Adipocyte (in vitro differentiated cells): ENCODE results near the gene MSH5.

Experiments used
- DNase-seq: peaks from one replicate; pipeline ENCODE4 v3.0.0-alpha.2; 2015; ENCODE audit warnings: low read depth
- H3K27me3 ChIP-seq: replicated peaks from 2 replicates; pipeline ENCODE4 v1.7.0; 2013; ENCODE audit warnings: mild to moderate bottlenecking, low read length, moderate library complexity; ENCODE audit not compliant: control insufficient read depth, insufficient read depth
- H3K36me3 ChIP-seq: 2 replicates; pipeline ENCODE4 v1.7.0; 2013; ENCODE audit warnings: low read length, mild to moderate bottlenecking, moderate library complexity; ENCODE audit not compliant: control insufficient read depth, insufficient read depth, severe bottlenecking
- H3K4me1 ChIP-seq: 2 replicates; pipeline ENCODE4 v1.7.0; 2013; ENCODE audit warnings: mild to moderate bottlenecking, low read length, moderate library complexity; ENCODE audit not compliant: control insufficient read depth, insufficient read depth
- H3K4me3 ChIP-seq: 2 replicates; pipeline ENCODE4 v1.7.0; 2013; ENCODE audit warnings: mild to moderate bottlenecking, low read length, moderate library complexity
- H3K9ac ChIP-seq: 2 replicates; pipeline ENCODE4 v1.7.0; 2013; ENCODE audit warnings: mild to moderate bottlenecking, low read length, moderate library complexity
- H3K9me3 ChIP-seq: 2 replicates; pipeline ENCODE4 v1.7.0; 2013; ENCODE audit warnings: mild to moderate bottlenecking, low read length, moderate library complexity; ENCODE audit not compliant: control insufficient read depth

MSH5 gene

DNA sequence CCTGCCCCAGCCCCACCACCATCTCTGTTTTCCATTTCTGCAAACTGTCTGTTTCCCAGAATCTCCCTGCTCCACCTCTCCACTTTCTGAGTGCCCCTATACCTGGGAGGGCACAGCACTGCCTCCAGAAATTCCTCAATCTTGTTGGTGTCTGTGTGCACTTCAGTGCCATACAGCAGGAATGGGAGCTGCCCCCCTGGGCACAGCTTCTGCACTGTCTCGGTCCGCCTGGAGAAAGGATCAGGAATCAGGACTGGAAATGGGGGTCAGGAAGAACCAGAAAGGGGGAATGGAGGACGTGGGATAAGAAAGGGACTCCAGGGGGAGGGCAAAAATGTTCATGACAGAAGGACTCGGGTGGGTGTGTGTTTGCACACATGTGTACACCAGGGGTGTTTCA, 6.1 kb upstream of the MSH5 start:
- Histone ChIP-seq H3K4me1 (peaks cover 48% of the 10 kb centered on the region), H3K4me3 (peak overlapping the region; percentile 89), H3K36me3 (peaks cover 35% of the 10 kb centered on the region), H3K9me3 (no peaks in the 10 kb centered on the region), H3K9ac (peak overlapping the region; percentile 91), H3K27me3 (no peaks in the 10 kb centered on the region)
- DNase-seq, result no peak

DNA sequence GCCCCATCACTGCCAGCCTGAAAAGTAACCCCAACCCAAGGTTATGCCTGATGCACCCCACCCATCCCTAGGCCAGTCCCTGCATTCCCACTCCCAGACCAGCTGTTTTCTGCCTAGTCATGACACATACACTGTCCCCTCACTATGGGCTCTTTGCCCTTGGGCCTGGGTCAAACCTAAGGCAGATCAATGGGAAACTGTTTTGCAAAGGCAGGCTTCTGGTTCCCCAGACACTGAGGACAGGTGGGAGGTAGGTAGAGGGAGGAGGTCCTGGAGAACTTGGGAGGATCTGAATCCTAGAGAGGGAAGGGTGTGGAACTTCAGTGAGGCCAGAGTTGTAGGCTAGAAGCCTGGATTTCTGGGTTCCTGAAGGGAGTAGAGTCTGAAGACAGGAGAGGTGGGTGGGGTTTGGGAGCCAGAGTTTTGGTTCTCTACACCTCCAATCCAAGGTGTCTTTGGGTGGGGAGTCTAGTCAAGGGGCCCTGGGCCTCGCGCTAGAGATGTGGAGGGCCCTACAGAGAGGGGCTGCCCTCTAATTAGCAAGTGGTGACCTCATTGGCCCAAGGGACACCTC, 5.5 kb upstream of the MSH5 start:
- no peaks in the 10 kb centered on the region for H3K27me3 ChIP-seq
- H3K9me3 ChIP-seq, result no peaks in the 10 kb centered on the region
- peak overlapping the region; percentile 91 for H3K9ac ChIP-seq
- peaks cover 35% of the 10 kb centered on the region for H3K36me3 ChIP-seq
- H3K4me3 ChIP-seq, result peak overlapping the region; percentile 89
- DNase-seq, result no peak
- peaks cover 49% of the 10 kb centered on the region for H3K4me1 ChIP-seq

DNA sequence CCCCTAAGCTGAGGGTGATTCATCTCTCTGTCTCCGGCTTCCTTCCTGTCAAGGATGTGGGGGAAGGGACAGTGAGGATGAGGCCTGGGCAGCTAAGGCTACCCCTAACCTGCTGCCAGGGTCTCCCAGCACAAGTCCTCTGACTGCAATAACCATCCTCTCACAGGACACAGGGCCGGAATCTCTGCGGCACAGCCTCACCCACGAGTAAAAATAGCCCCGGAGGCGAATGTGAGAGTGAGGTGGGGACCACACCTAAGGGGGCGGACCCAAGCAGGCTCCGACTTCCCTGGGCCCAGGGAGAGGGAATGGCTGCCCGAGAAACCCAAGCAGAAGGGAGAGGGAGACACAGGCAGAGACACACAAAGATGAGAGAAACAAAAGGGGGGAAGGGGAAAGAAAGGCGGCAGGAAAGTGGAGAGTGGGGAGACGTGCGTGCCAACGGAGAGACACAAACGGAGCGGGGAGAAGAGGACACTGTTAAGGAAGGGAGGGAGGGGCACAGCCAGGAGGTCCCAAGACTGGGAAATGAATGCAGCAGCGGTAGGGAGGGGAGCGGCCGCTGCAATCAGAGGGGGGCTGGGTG, 4.9 kb upstream of the MSH5 start:
- Histone ChIP-seq H3K9ac (peak overlapping the region; percentile 91), H3K4me1 (peaks cover 50% of the 10 kb centered on the region)
- peak; percentile 67 for DNase-seq

DNA sequence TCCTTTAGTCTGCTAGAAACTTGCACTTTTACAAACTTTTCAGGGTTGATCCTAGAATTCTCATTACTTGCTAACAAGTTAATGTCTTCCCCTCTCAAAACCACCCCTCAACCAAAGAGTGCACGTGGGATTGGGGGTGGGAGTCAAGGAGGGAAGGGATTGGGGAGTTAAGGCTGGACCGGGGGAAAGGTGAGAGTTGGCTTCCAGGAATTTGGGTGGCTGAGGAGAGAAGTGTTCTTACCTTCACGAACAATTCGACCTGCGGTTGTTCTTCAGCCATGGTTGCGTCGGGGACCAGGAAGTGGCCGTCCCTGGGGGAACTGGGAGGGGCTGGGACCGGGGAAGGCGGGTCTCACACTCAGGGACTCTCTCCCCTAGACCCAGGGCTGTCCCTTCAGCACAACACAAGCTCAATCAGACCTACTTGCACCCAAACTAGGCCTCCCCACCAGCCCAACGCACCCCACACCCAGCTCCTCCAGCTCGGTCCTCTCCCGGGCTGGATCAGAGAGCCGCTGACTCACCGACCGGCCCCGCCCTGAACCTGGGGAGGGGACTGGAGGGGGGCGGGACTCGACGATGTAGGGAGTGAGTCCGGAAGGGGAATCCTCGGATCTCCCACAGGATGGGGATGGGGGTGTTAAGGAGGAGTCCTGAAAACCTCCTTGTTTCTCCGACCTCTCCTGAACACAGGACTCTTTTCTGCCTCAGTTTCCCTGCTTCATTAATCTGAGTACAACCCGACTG, 3.6 kb upstream of the MSH5 start, which contains the start of gene CLIC1:
Gene CLIC1, minus strand, starts transcription at position 510 of the 747 bp plus-strand sequence. Its CDS starts 230 bp downstream, at position 280.
- DNase-seq, result peak; percentile 95
- H3K9me3 ChIP-seq, result no peaks in the 10 kb centered on the region

More for the DNA sequence above, 4.9 kb upstream of the MSH5 start:
- Histone ChIP-seq H3K4me3 (peak overlapping the region; percentile 89), H3K9me3 (no peaks in the 10 kb centered on the region), H3K27me3 (no peaks in the 10 kb centered on the region), H3K36me3 (peaks cover 35% of the 10 kb centered on the region)

DNA sequence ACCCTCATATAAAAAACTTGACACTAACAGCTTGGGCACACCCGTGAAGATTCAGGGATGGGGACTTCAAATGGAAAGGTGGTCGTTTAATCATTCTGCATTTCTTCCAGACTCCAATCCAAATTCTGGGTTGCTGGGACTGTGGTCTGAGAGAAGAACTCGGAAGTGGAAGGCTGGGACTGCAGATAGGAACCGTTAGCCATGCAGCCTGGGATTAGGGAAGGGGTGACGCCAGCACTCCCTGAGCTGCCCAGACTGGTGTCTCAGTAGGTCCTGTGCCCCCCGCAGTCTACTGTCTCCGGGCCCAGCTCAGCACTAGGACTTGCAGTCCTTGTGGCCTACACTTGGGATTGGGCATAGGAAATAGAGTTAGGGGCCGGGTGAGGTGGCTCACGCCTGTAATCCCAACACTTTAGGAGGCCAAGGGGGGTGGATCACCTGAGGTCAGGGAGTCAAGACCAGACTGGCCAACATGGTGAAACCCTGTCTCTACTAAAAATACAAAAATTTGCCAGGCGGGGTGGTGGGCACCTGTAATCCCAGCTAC, 3.0 kb upstream of the MSH5 start:
- peak overlapping the region; percentile 89 for H3K4me3 ChIP-seq

More for the DNA sequence above, 3.6 kb upstream of the MSH5 start, which contains the start of gene CLIC1:
- Histone ChIP-seq H3K27me3 (no peaks in the 10 kb centered on the region), H3K9ac (peak within 1 kb of the TSS; percentile 91), H3K4me3 (peak within 1 kb of the TSS; percentile 89), H3K36me3 (peaks cover 28% of the 10 kb centered on the region), H3K4me1 (peaks cover 45% of the 10 kb centered on the region)

DNA sequence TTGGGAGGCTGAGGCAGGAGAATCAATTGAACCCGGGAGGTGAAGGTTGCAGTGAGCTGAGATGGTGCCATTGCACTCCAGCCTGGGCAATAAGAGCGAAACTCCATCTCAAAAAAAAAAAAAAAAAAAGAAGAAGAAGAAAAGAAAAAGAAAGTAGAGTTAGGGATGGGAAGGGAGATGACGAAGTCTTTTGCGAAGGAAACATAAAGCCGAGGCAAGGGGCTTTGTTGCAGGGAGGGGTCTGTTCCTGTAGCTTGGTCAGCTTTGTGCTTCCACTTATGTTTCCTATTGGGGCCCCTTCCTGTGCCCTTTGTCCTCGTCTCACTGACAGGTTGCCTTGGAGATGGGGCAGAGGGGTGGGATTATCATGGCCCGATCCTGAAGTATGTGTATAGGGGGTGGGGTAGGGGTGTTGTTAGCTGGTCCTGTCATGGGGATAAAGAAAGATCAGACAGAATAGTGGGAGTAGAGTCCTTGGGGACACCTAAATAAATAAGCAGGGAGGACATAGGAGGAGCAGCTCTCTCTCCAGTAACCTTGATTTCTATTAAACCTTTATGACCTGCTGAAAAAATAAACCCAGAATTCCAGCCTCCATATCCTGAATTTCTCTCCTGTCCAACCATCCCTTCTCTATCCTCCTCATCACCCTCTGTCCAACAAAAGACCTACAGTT, 2.4 kb upstream of the MSH5 start:
- Histone ChIP-seq H3K27me3 (no peaks in the 10 kb centered on the region), H3K9ac (peak overlapping the region; percentile 52), H3K4me3 (peak overlapping the region; percentile 38), H3K9me3 (no peaks in the 10 kb centered on the region), H3K4me1 (peaks cover 55% of the 10 kb centered on the region), H3K36me3 (peaks cover 15% of the 10 kb centered on the region)
- DNase-seq, result no peak

More for the DNA sequence above, 3.0 kb upstream of the MSH5 start:
- no peaks in the 10 kb centered on the region for H3K27me3 ChIP-seq
- H3K9me3 ChIP-seq, result no peaks in the 10 kb centered on the region
- peaks cover 22% of the 10 kb centered on the region for H3K36me3 ChIP-seq
- DNase-seq, result no peak
- peaks cover 49% of the 10 kb centered on the region for H3K4me1 ChIP-seq
- peak overlapping the region; percentile 91 for H3K9ac ChIP-seq

DNA sequence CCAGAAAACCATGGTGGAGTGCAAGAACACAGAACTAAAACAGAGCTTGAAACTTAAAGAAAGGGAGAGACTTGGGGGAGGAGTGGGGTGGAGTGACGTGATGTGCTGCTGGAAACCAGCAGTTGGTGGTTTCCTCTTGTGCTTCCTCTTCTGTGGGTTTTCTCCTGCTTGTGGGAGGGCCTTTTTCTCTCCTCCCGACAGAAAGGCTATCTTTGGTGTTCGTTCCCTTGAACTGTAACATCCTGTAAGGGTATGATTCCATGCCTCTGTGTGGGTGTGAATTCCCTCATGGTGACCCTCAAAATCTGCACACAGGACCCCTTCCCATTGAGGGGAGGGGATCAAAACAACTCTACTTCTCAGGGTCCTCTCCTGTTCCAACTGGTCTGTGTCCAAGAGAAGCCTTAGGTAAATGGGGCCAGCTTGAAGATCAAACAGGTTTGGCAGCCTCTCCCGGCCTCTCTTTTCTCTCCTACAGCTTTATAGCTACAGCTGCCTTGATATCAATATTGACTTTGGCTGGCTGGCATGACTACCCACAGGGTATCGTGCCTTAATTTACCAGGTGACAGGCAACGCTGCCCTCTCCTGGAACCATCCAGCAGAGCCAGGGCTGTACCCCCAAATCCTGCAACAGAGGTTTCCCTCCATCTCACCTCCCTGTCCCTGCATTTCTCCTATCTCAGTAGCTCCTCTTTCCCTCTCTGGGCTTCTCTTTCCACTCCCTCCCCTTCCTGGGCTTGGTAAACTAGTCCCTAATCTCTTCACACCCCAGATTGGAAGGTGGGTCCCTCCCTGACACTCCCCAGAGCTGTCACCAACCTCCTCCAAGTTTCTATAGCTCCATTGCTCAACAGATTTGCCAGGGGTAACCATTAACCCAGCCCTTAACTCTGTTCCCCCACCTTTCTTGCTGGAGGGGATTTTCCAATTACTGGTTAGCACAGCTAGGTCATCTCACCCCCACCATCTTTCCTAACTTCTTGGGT, 1.5 kb upstream of the MSH5 start:
- Histone ChIP-seq H3K36me3 (peaks cover 10% of the 10 kb centered on the region), H3K27me3 (no peaks in the 10 kb centered on the region), H3K9me3 (no peaks in the 10 kb centered on the region), H3K4me1 (peaks cover 55% of the 10 kb centered on the region), H3K4me3 (peak overlapping the region; percentile 38), H3K9ac (peak overlapping the region; percentile 52)
- peak; percentile 71 for DNase-seq

DNA sequence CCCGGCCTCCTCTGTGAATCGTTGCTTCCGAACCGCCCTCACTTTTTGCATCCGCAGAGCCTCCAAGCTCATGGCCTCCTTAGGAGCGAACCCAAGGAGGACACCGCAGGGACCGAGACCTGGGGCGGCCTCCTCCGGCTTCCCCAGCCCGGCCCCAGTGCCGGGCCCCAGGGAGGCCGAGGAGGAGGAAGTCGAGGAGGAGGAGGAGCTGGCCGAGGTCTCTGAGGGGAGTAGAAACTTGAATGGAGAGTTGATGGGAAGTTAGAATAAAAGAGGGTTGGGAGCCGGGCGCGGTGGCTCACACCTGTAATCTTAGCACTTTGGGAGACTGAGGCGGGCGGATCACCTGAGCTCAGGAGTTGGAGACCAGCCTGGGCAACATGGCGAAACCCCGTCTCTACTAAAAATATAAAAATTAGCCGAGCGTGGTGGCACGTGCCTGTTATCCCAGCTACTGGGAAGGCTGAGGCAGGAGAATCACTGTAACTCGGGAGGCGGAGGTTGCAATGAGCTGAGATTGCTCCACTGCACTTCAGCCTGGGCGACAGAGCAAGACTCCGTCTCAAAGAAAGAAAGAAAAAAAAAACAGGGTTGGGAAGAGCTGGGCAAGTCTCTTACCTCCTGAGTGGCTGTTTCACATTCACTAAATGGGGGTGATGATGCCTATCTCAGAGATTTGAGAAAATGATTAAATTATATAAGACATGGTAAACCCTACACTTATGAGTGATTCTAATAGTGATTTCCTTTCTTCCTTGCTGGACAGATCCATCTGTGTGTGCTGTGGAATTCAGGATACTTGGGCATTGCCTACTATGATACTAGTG, 805 bp downstream of the MSH5 start:
- Histone ChIP-seq H3K36me3 (no peaks in the 10 kb centered on the region), H3K9me3 (no peaks in the 10 kb centered on the region), H3K4me1 (peaks cover 38% of the 10 kb centered on the region), H3K9ac (peak overlapping the region; percentile 84), H3K4me3 (peak overlapping the region; percentile 91), H3K27me3 (no peaks in the 10 kb centered on the region)
- DNase-seq, result no peak

DNA sequence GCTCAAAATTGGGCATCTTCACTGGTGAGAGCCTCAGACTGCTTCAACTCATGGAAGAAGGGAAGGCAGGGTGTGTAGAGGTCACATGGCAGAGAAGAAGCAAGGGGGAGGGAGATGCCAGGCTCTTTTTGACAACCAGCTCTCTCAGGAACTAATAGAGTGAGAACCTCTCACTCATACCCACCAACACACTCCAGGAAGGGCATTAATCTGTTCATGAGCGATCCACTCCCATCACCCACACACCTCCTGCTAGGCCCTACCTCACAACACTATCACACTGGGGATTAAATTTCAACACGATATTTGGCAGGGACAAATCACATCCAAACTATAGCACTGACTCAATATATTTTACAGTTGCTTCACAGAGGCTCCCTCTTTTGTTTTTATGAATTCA, 2.0 kb downstream of the MSH5 start:
- Histone ChIP-seq H3K36me3 (no peaks in the 10 kb centered on the region), H3K4me3 (no peak overlapping the region), H3K9ac (no peak overlapping the region), H3K4me1 (peaks cover 34% of the 10 kb centered on the region), H3K27me3 (no peaks in the 10 kb centered on the region), H3K9me3 (no peaks in the 10 kb centered on the region)
- DNase-seq, result no peak
